ENCODE data around the gene KRTAP10-1. TPM values are rescaled to one million over a fixed set of nuclear protein-coding genes. Genes with fewer than 3 reads are reported as not detected.
"Not testable (repeated sequence)": the region's sequence is repeated elsewhere in the genome, so short reads cannot be mapped to it uniquely, and the experiment has no call there.

Gene KRTAP10-1
- total RNA-seq, 4 donors from 2014 or later: 0.83 to 8.5 (median 2.6) TPM; not detected in 1

DNA sequence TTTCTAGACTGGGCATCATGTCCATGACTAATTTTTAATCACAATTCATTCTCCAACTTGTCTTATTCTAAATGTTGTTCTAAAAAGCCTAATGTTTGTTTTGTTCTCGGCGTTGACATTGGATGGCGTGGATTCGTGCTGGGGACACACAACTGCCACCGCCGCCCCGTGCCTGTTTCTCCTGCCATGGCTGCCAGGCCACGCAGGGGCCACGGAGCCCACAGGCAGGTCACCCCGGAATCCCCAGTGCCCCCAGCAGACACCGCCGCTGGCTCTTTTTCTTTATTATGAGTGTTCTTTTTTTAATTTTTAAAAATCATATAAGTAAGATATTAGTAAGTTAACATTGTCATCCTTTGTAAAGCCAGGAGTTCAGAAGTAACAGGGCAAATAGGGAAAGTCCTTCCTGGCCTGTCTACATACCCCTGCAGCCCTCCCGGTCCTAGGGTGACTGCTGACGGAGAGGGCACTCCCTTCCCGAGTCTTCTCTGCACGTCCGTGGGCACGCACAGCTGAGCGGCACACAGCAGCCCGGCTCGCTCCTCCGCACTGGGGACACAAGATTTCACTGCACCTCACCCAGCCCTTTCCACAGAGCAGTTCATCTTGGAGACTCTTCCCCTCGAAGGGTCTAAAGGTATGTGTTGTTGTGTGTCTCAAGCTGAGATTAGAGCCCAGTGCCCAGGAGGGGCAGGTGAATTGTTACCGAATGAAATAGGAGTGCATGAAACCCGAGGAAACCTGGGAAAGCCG lies 32.1 kb downstream of the KRTAP10-1 start:
- H3K27me3 ChIP-seq: peaks cover 44% of the 10 kb centered on the region
- H3K4me3 ChIP-seq: no peak overlapping the region
- no peak overlapping the region for H3K27ac ChIP-seq
- H3K9me3 ChIP-seq: no peaks in the 10 kb centered on the region
- H3K4me1 ChIP-seq: peaks cover 19% of the 10 kb centered on the region
- no peak for TF ChIP-seq EP300 (IDR thresholded peaks at IDR 0.05)
- no peak for TF ChIP-seq CTCF (IDR thresholded peaks at IDR 0.05)
- no peak for TF ChIP-seq POLR2AphosphoS5 (IDR thresholded peaks at IDR 0.05)
- TF ChIP-seq POLR2A (IDR thresholded peaks at IDR 0.05): no peak
- no peaks in the 10 kb centered on the region for H3K36me3 ChIP-seq
- 90% methylated on average over 26 of the region's 26 CpGs for WGBS
- no peak for DNase-seq (ENCODE audit: low spot score in 2 of 2)

- WGBS: 84% methylated on average over 31 of the region's 44 CpGs
- TF ChIP-seq POLR2A (IDR thresholded peaks at IDR 0.05) (no peak), CTCF (IDR thresholded peaks at IDR 0.05) (no peak), POLR2AphosphoS5 (IDR thresholded peaks at IDR 0.05) (no peak), EP300 (IDR thresholded peaks at IDR 0.05) (no peak)
- peaks cover 19% of the 10 kb centered on the region for H3K4me1 ChIP-seq
Observed at GRCh38 chr21:44506279-44507255, 33.4 kb downstream of the KRTAP10-1 start.

GRCh38 chr21:44505673-44506278 lies 34.2 kb downstream of the KRTAP10-1 start:
- TF ChIP-seq POLR2AphosphoS5 (IDR thresholded peaks at IDR 0.05): no peak
- TF ChIP-seq EP300 (IDR thresholded peaks at IDR 0.05): no peak
- TF ChIP-seq POLR2A (IDR thresholded peaks at IDR 0.05): no peak
- TF ChIP-seq CTCF (IDR thresholded peaks at IDR 0.05): no peak
- Histone ChIP-seq H3K4me3 (no peak overlapping the region), H3K9me3 (no peaks in the 10 kb centered on the region), H3K4me1 (peaks cover 16% of the 10 kb centered on the region), H3K27ac (no peak overlapping the region), H3K27me3 (peaks cover 36% of the 10 kb centered on the region), H3K36me3 (no peaks in the 10 kb centered on the region)
- WGBS: 75% methylated on average over 10 of the region's 16 CpGs
- DNase-seq (ENCODE audit: low spot score in 2 of 2): no peak

More at GRCh38 chr21:44506279-44507255, 33.4 kb downstream of the KRTAP10-1 start:
- Histone ChIP-seq H3K9me3 (no peaks in the 10 kb centered on the region), H3K4me3 (no peak overlapping the region), H3K27me3 (peaks cover 38% of the 10 kb centered on the region), H3K36me3 (no peaks in the 10 kb centered on the region), H3K27ac (no peak overlapping the region)
- no peak for DNase-seq (ENCODE audit: low spot score in 2 of 2)

GRCh38 chr21:44503901-44504399 lies 36.0 kb downstream of the KRTAP10-1 start:
- no peaks in the 10 kb centered on the region for H3K36me3 ChIP-seq
- no peak for DNase-seq (ENCODE audit: low spot score in 2 of 2)
- peaks cover 29% of the 10 kb centered on the region for H3K27me3 ChIP-seq
- WGBS: 60% methylated on average over 20 of the region's 20 CpGs
- H3K9me3 ChIP-seq: no peaks in the 10 kb centered on the region
- H3K27ac ChIP-seq: no peak overlapping the region
- no peak for TF ChIP-seq POLR2A (IDR thresholded peaks at IDR 0.05)
- no peak for TF ChIP-seq POLR2AphosphoS5 (IDR thresholded peaks at IDR 0.05)
- no peak for TF ChIP-seq CTCF (IDR thresholded peaks at IDR 0.05)
- TF ChIP-seq EP300 (IDR thresholded peaks at IDR 0.05): no peak
- no peak overlapping the region for H3K4me3 ChIP-seq
- no peaks in the 10 kb centered on the region for H3K4me1 ChIP-seq

DNA sequence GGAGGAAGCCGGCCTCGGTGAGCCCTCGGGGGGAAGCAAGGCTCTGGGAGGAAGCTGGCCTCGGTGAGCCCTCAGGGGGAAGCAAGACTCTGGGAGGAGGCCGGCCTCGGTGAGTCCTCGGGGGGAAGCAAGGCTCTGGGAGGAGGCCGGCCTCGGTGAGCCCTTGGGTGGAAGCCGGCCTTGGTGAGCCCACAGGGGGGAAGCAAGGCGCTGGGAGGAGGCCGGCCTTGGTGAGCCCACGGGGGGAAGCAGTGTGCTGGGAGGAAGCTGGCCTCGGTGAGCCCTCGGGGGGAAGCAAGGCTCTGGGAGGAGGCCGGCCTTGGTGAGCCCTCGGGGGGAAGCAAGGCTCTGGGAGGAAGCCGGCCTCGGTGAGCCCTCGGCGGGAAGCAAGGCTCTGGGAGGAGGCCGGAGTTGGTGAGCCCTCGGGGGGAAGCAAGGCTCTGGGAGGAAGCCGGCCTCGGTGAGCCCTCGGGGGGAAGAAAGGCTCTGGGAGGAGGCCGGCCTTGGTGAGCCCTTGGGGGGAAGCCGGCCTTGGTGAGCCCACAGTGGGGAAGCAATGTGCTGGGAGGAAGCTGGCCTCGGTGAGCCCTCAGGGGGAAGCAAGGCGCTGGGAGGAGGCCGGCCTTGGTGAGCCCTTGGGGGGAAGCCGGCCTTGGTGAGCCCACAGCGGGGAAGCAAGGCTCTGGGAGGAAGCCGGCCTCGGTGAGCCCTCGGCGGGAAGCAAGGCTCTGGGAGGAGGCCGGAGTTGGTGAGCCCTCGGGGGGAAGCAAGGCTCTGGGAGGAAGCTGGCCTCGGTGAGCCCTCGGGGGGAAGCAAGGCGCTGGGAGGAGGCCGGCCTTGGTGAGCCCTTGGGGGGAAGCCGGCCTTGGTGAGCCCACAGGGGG lies 36.7 kb downstream of the KRTAP10-1 start:
- not testable (repeated sequence) for H3K36me3 ChIP-seq; DNase-seq (ENCODE audit: low spot score in 2 of 2); H3K9me3 ChIP-seq; H3K4me1 ChIP-seq; H3K4me3 ChIP-seq; H3K27ac ChIP-seq
- H3K27me3 ChIP-seq: peaks cover 22% of the 10 kb centered on the region
- 84% methylated on average over 41 of the region's 44 CpGs for WGBS
